NCI-H510A treated with DMSO at 0.1 percent for 48 hours (cell line): ENCODE results near the gene ERBB4.
"Not testable (repeated sequence)": the region's sequence is repeated elsewhere in the genome, so short reads cannot be mapped to it uniquely, and the experiment has no call there.

Experiments used
- DNase-seq: peaks from one replicate; lab custom pipeline; 2025; lab: John Stamatoyannopoulos, UW

The ERBB4 gene

GRCh38 chr2:212299943-212300342 is 238.7 kb downstream of the ERBB4 start:
- no peak for DNase-seq

DNA sequence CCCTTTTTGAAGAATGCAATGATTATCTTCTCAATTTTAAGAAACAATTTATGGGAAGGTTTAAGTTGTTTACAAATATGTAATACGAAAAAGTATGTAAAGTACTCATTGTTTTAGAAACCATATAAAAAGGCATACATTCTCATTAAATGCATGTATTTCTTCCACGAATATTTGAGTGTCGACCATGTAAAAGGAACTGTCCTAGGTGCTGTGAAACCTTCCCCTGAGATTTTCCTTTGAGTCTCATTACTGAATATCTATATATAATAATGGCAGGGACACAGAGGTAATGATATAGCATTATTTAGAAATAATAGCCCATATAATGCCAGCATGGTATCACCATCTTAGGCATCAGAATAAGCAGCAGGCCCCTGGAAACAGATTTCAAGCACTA is 239.3 kb downstream of the ERBB4 start:
- no peak for DNase-seq

DNA sequence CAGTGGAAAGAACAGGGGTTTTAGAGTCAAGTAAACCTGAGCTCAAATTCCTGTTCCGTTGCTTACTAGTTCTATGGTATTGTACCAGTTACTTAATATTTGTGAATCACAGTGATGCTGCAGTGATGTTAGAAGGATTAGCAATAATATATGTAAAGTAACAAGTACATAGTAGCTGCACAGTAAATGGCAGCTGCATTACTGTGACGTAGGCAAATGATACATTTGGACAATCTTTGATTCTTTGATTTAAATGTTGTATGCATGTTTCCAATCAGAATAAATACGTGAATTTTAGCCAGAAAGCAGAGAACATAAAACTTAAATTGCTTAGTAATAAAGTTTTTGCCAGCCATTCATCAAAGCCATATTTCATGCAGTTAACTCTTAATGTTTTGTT is 243.0 kb downstream of the ERBB4 start:
- no peak for DNase-seq

DNA sequence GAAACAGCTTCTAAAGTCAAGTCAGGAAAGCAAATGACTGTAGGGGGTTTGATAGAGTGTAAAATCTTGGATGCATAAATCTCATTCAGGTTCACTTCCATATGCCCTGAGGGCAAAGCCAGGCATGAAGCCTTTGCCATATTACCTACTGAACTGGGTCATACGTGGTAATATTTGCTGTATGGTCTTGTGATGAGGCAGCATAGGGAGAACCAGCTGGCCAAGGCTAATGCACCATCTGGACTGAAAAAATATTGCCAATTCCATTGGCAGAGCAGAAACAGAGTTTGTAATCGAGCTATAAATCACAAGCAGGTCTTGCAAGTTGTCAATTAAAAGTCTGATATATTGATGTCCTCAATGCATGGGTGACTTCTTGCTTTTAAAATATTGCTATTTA is 243.8 kb downstream of the ERBB4 start:
- peak; percentile 12 for DNase-seq

DNA sequence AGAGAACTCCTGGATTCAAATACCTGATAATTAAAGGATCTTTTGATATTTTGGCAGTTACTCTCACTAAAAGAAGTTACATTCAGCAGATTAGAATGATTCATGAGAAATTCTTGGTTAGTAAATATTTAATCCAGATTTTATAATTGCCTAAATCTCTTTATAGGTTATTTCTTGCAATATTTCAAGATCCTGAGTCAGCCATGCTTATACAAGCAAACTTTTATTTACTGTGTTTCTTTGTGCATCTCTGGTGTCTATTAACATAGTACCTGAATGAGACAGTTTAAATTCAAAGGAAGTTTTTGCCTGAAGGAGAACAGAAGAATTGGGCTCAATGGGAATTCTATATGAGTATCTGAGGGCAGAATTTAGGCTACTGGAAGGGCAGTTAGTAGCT is 249.3 kb downstream of the ERBB4 start:
- DNase-seq = no peak

DNA sequence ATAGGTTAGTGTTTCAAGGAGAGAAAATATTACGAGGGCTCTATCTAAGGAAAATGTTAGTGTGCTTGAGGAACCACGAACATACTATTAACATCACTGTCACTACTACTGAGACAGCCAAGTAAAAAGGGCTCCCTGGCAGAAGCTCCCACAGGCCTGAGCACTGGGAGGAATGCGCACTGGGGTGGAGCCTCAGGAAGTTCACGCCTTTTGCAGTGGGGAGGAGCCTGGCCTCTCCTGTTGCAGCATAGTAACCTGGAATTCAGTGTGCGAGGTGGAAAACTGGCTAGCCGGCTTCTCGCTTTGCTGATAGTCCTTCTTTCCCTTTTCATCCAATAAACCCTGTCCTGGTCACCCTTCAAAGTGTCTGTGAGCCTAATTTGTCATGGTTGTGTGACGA is 250.3 kb downstream of the ERBB4 start:
- DNase-seq = no peak

- no peak for DNase-seq
Observed at GRCh38 chr2:212284166-212284565, 254.4 kb downstream of the ERBB4 start.

DNA sequence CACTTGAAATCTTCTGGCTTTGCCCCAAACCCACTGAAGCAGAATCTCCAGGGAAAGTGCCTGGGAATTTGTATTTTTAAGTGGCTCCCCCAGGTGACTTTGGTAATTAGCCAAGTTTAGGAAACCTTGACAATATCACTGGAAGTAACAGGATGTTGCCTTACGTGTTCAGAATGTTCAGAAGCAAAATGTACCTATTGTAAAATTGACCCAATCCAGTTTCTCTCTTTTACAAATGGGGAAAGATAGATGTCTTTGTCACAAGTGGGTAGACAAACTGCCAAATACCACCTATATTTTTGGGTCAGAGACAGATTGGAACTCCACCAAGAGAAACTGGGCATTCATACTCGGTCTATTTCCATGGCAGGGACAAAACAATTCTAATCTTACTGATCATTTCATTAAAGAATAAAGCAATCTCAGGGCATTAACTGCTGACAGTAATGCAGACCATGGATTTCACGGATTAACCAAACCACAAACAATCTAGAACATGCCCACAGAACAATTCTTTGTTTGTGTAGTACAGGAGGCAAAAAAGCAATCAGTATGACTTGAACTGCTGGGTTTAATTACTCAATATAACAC is 255.8 kb downstream of the ERBB4 start:
- DNase-seq = no peak

DNA sequence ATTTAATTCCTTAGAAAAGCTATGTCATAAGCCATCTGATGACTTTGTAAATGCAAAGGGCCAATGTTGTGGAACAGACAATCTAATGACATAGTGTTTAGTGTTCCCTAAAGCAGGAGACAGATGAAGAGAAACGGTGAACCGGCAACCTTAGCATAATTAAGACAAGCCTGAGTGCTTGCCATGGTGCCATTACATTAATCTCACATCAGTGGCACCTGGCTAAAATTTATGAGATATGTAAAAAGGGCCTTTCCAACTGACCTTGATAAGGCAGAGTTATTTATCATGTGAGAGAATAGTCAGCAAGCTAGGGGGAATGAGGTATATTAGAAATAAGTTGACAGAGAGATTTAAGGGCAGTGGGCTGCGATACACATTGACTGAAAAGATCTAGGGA is 261.8 kb downstream of the ERBB4 start:
- DNase-seq = no peak

DNA sequence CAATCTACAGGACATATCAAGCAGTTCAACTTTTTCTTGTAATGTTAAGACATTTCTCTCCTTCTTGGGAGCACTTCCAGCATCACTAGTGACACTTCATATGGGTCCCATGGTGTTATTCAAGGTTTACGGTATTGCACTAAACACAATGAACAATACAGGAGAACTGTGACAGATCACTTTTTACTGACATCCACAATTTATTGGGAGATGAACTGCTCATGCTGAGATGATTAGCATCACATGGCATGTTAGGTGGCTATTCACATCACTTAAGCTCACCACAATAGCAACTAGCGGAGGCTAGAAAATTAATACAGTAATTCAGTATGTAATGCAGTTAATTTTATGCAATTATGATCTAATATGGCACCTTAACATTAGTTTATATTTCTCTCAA is 264.4 kb downstream of the ERBB4 start:
- DNase-seq = no peak

- DNase-seq = no peak
Observed at GRCh38 chr2:212271583-212271982, 267.0 kb downstream of the ERBB4 start.

- DNase-seq = no peak
Observed at GRCh38 chr2:212269005-212269404, 269.6 kb downstream of the ERBB4 start.

GRCh38 chr2:212266297-212266696 is 272.3 kb downstream of the ERBB4 start:
- no peak for DNase-seq

DNA sequence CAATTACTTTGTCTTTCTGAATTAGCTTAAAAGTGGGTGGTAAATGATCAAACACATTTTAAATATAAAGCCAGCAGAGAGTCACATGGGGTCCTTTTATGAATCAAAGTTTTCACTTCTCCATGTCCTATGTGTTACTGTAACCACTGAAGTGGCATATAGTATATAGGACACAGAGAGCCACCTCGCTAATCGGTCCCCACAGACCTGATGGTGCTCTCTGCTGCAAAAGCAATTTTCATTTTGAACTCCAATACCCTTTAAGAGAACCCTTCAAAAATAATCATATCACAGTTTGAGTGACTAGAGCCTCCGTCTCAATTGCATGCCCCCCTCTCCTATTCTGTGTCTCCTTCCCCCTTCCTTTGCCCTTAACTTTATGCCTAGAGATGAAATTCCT is 272.8 kb downstream of the ERBB4 start:
- no peak for DNase-seq

- DNase-seq = no peak
Observed at GRCh38 chr2:212264187-212264586, 274.4 kb downstream of the ERBB4 start.

DNA sequence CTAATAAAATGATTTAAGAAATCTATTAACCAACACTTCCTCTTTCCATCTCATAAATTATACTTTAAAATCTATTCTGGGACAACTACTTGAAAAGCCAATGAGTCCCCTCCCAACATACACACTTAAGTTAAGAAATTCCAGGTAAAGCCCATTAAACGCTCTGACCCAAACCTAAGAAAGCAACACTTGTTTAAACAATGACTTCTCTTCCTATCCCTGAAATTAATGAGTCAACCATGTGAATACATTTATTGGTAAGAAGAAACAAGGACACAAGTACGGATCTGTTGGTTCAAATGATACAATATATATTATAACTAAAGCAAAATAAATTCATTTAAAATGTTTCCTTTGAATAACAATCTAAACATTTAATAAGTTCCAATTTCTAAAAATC is 279.4 kb downstream of the ERBB4 start:
- DNase-seq = no peak

- no peak for DNase-seq
Observed at GRCh38 chr2:212254339-212254738, 284.3 kb downstream of the ERBB4 start.

GRCh38 chr2:212249451-212249850 is 289.2 kb downstream of the ERBB4 start:
- no peak for DNase-seq

DNA sequence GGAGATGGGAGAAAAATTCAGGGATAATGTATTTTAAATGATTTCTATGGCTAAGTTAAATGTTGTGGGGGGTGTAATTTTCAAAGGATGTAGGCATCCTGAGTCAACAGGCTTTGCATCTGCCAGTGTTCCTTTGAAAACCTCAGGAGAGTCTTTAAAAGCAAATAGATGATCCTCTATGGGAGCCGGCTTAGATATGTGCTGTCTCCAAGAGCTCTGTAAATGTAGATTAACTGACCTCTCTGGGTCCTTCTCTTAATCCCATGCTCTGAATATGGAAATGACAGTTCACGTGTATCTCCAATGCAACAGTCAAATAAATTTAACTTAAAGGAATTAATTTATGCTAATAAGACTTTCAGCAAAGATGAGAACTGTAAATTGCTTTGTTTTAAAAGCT is 292.7 kb downstream of the ERBB4 start:
- no peak for DNase-seq

GRCh38 chr2:212242724-212243123 is 295.9 kb downstream of the ERBB4 start:
- DNase-seq = no peak

DNA sequence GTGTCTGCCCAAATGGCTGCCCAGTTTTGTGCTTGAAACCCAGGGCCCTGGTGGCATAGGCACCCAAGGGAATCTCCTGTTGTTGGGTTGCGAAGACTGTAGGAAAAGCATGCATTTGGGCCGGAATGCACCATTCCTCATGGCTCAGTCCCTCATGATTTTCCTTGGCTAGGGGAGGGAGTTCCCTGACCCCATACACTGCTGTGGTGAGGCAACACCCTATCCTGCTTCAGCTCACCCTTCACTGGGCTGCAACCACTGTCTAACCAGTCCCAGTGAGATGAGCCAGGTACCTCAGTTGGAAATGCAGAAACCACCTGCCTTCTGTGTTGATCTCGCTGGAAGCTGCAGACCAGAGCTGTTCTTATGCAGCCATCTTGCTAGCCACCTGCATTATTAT is 300.4 kb downstream of the ERBB4 start:
- not testable (repeated sequence) for DNase-seq

GRCh38 chr2:212237350-212238095 is 301.1 kb downstream of the ERBB4 start:
- peak; percentile 9 for DNase-seq

DNA sequence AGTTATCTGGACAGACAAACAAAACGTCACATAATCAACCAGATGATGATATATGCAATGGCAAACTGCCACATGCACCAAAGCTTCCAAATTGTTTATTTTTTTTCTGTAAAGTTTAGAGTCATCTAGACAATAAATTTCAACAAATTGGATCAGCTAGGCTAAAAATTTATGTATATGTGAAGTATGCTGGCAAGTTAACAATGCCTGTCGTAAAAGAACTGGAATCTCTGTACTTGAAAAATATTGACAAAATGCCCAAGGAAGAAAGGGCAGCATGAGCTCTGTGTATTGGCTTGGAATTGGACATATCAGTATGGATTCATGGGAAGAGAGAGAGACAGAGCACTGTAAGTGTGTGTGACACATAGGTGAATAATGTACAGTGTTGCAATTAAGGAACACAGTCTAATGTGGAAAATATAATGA is 309.8 kb downstream of the ERBB4 start:
- no peak for DNase-seq

DNA sequence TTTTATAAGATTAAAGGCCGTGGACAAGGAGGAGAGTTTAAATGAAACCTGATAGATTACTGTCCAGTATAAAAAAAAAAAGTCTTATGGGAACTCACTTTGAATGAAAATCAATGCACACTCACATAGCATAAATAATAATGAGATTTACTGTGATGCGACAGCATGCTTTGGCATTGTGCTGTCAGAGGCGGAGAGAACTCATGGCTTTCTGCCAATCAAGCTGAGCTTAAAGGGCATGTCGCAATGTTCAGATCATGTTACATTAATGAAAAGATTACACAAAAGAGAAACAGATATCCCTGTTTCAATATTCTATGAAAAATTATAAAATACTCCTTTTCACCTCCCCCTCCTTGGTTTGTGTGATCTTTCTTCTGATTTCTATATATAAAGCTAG is 310.8 kb downstream of the ERBB4 start:
- peak; percentile 88 for DNase-seq
